Measurements from ENCODE around the gene EGFLAM. TPM values are rescaled to one million over a fixed set of nuclear protein-coding genes. Genes with fewer than 3 reads are reported as not detected.

The EGFLAM gene
- total RNA-seq, 1 donor from 2014 or later, result not detected

DNA sequence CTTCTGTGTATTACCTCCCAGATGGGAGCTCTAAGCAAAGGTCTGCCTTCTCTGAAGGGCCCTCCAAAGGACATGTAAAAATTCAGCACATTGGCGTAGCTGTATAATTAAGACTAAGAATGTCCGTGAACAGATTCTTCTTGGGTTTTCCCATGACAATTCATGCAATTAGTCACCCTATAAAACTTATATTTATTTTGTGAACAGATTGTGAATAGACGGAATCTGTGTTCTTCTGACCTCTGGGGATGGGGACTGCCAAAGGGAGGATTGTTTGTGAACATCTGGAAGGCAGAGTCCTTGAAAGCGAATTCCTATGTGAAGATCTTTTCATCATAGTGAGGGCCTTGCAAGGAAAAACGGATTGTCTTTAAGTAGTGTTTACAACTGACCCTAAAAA is 111.3 kb downstream of the EGFLAM start:
- H3K27ac Mint-ChIP-seq (ENCODE audit: unreplicated experiment), result no peak overlapping the region

DNA sequence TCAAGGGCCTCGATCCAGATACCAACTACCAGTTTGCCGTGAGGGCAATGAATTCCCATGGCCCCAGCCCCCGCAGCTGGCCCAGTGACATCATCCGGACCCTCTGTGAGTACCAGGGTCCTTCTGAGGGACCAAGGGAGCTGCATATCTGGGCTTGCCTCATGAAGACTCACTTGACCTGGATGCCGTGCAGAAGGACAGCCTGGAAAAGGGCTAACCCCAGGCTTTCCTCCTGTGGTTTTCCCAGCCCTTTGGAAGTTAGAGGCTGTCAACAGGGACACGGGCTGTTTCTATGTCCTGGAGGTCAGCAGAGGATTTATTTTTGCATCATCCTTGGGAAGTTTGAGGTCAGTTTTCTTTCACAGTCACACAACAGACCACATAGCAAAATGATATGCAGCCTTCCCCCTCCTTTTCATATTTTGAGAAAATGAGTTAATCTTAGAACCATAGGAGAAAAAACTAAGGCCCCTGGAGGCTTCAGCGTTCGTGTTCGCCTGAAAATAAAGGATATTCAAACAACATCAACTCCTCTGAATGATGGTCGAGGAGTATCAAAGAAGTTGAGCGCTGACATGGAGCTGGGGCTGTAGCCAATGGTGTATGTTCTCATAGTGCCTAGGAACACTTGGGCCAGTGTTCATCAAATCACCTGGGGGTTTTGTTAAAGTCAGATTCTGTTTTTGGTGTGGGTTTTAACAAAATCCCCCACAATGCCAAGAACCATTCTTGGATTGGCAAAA is 112.2 kb downstream of the EGFLAM start:
- TF ChIP-seq, protein P1, sequence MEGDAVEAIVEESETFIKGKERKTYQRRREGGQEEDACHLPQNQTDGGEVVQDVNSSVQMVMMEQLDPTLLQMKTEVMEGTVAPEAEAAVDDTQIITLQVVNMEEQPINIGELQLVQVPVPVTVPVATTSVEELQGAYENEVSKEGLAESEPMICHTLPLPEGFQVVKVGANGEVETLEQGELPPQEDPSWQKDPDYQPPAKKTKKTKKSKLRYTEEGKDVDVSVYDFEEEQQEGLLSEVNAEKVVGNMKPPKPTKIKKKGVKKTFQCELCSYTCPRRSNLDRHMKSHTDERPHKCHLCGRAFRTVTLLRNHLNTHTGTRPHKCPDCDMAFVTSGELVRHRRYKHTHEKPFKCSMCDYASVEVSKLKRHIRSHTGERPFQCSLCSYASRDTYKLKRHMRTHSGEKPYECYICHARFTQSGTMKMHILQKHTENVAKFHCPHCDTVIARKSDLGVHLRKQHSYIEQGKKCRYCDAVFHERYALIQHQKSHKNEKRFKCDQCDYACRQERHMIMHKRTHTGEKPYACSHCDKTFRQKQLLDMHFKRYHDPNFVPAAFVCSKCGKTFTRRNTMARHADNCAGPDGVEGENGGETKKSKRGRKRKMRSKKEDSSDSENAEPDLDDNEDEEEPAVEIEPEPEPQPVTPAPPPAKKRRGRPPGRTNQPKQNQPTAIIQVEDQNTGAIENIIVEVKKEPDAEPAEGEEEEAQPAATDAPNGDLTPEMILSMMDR (IDR thresholded peaks at IDR 0.05), result no peak

More for the DNA sequence above, 111.3 kb downstream of the EGFLAM start:
- Mint-ChIP-seq H3K4me1 (ENCODE audit: unreplicated experiment) (peaks cover 3% of the 10 kb centered on the region), H3K4me3 (ENCODE audit: unreplicated experiment) (no peak overlapping the region), H3K36me3 (ENCODE audit: unreplicated experiment) (no peaks in the 10 kb centered on the region), H3K9me3 (ENCODE audit: unreplicated experiment) (no peaks in the 10 kb centered on the region), H3K27me3 (ENCODE audit: unreplicated experiment) (peaks cover 27% of the 10 kb centered on the region)
- DNase-seq (ENCODE audit: extremely low spot score, unreplicated experiment), result no peak
- TF ChIP-seq, protein P1 (IDR thresholded peaks at IDR 0.05), result no peak

DNA sequence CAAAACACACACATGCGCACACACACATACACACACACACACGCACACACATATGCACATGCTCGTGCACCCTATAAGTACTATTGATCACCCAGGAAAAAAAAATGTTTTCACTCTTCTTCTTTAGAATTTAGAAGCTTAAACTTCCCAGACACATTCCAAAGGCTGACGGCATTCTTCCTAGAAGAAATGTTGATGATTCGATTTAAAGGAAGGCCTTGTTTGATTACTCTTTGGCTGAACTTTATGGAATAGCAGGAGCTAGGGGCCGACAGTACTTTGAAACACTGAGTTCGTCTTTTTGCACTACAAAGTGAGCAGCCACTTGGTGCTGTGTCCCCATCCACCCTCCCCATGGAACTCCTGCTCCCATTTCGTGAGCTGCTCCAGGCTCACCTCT is 113.2 kb downstream of the EGFLAM start:
- Mint-ChIP-seq H3K27me3 (ENCODE audit: unreplicated experiment) (peaks cover 25% of the 10 kb centered on the region), H3K4me3 (ENCODE audit: unreplicated experiment) (no peak overlapping the region), H3K9me3 (ENCODE audit: unreplicated experiment) (no peaks in the 10 kb centered on the region), H3K36me3 (ENCODE audit: unreplicated experiment) (no peaks in the 10 kb centered on the region), H3K4me1 (ENCODE audit: unreplicated experiment) (peaks cover 3% of the 10 kb centered on the region), H3K27ac (ENCODE audit: unreplicated experiment) (no peak overlapping the region)
- TF ChIP-seq, protein P1 (IDR thresholded peaks at IDR 0.05), result no peak
- no peak for DNase-seq (ENCODE audit: extremely low spot score, unreplicated experiment)

More for the DNA sequence above, 112.2 kb downstream of the EGFLAM start:
- H3K27ac Mint-ChIP-seq (ENCODE audit: unreplicated experiment), result no peak overlapping the region
- no peak overlapping the region for H3K4me3 Mint-ChIP-seq (ENCODE audit: unreplicated experiment)
- no peak for DNase-seq (ENCODE audit: extremely low spot score, unreplicated experiment)
- H3K9me3 Mint-ChIP-seq (ENCODE audit: unreplicated experiment), result no peaks in the 10 kb centered on the region
- H3K4me1 Mint-ChIP-seq (ENCODE audit: unreplicated experiment), result peaks cover 3% of the 10 kb centered on the region
- H3K27me3 Mint-ChIP-seq (ENCODE audit: unreplicated experiment), result peaks cover 24% of the 10 kb centered on the region
- no peaks in the 10 kb centered on the region for H3K36me3 Mint-ChIP-seq (ENCODE audit: unreplicated experiment)

DNA sequence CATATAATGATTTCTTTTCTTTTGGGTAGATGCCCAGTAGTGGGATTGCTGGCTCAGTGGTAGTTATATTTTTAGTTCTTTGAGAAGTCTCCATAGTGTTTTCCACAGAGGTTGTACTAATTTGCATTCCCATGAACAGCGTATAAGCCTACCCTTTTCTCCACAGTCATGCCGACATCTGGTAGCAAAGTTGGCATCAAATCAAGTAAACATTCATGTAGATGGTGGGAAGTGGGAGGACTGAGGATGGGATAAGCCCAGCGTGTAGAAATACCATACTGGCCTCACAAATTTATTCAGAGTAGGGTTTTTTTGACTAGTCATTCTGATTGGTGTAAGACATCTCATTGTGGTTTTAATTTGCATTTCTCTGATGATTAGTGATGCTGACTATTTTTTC is 115.4 kb downstream of the EGFLAM start:
- TF ChIP-seq, protein P1 (IDR thresholded peaks at IDR 0.05), result no peak
- H3K27me3 Mint-ChIP-seq (ENCODE audit: unreplicated experiment), result peaks cover 22% of the 10 kb centered on the region
- H3K9me3 Mint-ChIP-seq (ENCODE audit: unreplicated experiment), result no peaks in the 10 kb centered on the region
- H3K36me3 Mint-ChIP-seq (ENCODE audit: unreplicated experiment), result no peaks in the 10 kb centered on the region
- peaks cover 4% of the 10 kb centered on the region for H3K4me1 Mint-ChIP-seq (ENCODE audit: unreplicated experiment)
- no peak overlapping the region for H3K4me3 Mint-ChIP-seq (ENCODE audit: unreplicated experiment)
- no peak for DNase-seq (ENCODE audit: extremely low spot score, unreplicated experiment)
- H3K27ac Mint-ChIP-seq (ENCODE audit: unreplicated experiment), result no peak overlapping the region

DNA sequence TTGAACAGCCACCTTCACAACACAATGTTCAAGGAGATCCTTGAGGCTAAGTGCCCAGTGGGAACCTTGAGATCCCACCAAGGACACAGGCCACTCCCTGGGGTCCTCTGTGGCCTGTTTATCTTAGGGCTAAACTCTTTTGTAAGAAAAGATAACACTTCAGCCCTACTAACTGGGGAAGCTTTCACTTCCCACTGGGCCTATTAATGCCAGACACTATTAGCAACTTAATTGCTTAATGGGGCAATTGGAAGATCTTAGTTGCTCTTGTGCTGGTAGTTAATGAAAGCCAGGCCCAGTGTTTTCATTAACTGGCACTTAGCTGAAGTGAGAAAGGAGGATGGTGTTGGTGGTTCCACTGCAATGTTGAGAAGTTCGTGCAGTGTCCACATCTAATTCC is 117.1 kb downstream of the EGFLAM start:
- peak; percentile 30 for DNase-seq (ENCODE audit: extremely low spot score, unreplicated experiment)
- no peaks in the 10 kb centered on the region for H3K9me3 Mint-ChIP-seq (ENCODE audit: unreplicated experiment)

More for the DNA sequence above, 117.1 kb downstream of the EGFLAM start:
- no peaks in the 10 kb centered on the region for H3K36me3 Mint-ChIP-seq (ENCODE audit: unreplicated experiment)
- TF ChIP-seq, protein P1 (IDR thresholded peaks at IDR 0.05), result no peak
- H3K4me1 Mint-ChIP-seq (ENCODE audit: unreplicated experiment), result peaks cover 20% of the 10 kb centered on the region
- H3K27ac Mint-ChIP-seq (ENCODE audit: unreplicated experiment), result no peak overlapping the region
- no peak overlapping the region for H3K4me3 Mint-ChIP-seq (ENCODE audit: unreplicated experiment)
- peaks cover 16% of the 10 kb centered on the region for H3K27me3 Mint-ChIP-seq (ENCODE audit: unreplicated experiment)

Measured in osteocyte (in vitro differentiated cells).